ENCODE measurements around the gene SLITRK6. TPM values are rescaled to one million over a fixed set of nuclear protein-coding genes. Genes with fewer than 3 reads are reported as not detected.

Gene SLITRK6
- total RNA-seq, 1 experiment from 2014 or later, result 1.3 TPM

DNA sequence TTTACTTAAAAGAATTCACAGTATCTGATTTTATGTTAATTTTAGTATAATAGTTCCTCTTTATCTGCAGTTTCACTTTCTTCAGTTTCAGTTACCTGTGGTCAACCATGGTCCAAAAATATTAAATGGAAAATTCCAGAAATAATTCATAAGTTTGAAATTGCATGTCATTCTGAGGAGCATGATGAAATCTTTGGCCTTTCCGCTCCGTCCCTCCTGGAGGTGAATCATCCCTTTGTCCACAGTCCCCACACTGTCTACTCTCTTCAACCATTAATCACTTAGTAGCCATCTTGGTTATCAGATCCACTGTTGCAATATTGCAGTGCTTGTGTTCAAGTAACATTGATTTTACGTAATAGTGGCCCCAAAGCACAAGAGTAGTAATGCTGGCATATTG, 26.9 kb downstream of the SLITRK6 start:
- TF ChIP-seq, protein P1, sequence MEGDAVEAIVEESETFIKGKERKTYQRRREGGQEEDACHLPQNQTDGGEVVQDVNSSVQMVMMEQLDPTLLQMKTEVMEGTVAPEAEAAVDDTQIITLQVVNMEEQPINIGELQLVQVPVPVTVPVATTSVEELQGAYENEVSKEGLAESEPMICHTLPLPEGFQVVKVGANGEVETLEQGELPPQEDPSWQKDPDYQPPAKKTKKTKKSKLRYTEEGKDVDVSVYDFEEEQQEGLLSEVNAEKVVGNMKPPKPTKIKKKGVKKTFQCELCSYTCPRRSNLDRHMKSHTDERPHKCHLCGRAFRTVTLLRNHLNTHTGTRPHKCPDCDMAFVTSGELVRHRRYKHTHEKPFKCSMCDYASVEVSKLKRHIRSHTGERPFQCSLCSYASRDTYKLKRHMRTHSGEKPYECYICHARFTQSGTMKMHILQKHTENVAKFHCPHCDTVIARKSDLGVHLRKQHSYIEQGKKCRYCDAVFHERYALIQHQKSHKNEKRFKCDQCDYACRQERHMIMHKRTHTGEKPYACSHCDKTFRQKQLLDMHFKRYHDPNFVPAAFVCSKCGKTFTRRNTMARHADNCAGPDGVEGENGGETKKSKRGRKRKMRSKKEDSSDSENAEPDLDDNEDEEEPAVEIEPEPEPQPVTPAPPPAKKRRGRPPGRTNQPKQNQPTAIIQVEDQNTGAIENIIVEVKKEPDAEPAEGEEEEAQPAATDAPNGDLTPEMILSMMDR (conservative IDR thresholded peaks at IDR 0.05; ENCODE audit: low read depth, low read length), result no peak
- TF ChIP-seq EZH2 (IDR thresholded peaks at IDR 0.05; ENCODE audit: borderline replicate concordance, low read depth, low read length, poor library complexity, severe bottlenecking), result no peak
- no peaks in the 10 kb centered on the region for H3K4me1 ChIP-seq (ENCODE audit: insufficient read depth, low read length, poor library complexity, severe bottlenecking)
- H3K36me3 ChIP-seq (ENCODE audit: insufficient read depth, low read length, poor library complexity, severe bottlenecking), result no peaks in the 10 kb centered on the region
- no peak for DNase-seq (ENCODE audit: low spot score)
- H3K27me3 ChIP-seq (replicated peaks; ENCODE audit: insufficient read depth, low read depth, low read length, poor library complexity), result no peaks in the 10 kb centered on the region
- BruUV-seq (replicated peaks), result no TSS peak
- POLR2A ChIA-PET (ENCODE audit: low non-redundant PET), result no interaction called here
- intact Hi-C loops (cut with micrococcal nuclease; ENCODE audit: unreplicated experiment), result no loop called here
- CTCF ChIA-PET, result no interaction called here
- H3K27ac ChIP-seq (ENCODE audit: low read depth, low read length, poor library complexity, severe bottlenecking), result no peak overlapping the region
- no peak overlapping the region for H3K4me3 ChIP-seq (ENCODE audit: low read depth, low read length, poor library complexity, severe bottlenecking)
- no peaks in the 10 kb centered on the region for H3K9me3 ChIP-seq (ENCODE audit: low read depth, low read length, poor library complexity, severe bottlenecking)

DNA sequence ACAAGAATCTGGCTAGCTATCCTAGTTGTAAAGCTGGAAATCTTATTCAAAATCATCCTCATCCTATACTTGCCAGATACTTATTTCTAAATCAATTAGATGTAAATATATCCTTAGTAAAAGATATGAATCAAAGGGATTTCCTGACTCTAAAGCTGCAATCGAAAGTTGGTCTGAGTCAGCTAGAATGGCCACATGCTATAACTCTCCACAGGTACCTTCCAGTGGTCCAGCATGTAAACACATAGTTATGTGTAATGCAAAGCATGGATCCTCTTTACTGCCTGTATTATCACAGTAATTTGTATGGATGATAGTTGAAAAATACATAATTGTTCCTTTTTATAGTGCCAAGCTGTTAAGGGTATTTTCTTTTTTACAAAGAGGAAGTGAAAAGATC, 27.4 kb downstream of the SLITRK6 start:
- H3K36me3 ChIP-seq (ENCODE audit: insufficient read depth, low read length, poor library complexity, severe bottlenecking), result no peaks in the 10 kb centered on the region
- H3K27me3 ChIP-seq (replicated peaks; ENCODE audit: insufficient read depth, low read depth, low read length, poor library complexity), result no peaks in the 10 kb centered on the region
- intact Hi-C loops (cut with micrococcal nuclease; ENCODE audit: unreplicated experiment), result no loop called here
- CTCF ChIA-PET, result no interaction called here
- no peak for TF ChIP-seq EZH2 (IDR thresholded peaks at IDR 0.05; ENCODE audit: borderline replicate concordance, low read depth, low read length, poor library complexity, severe bottlenecking)
- TF ChIP-seq, protein P1 (conservative IDR thresholded peaks at IDR 0.05; ENCODE audit: low read depth, low read length), result no peak
- no peaks in the 10 kb centered on the region for H3K4me1 ChIP-seq (ENCODE audit: insufficient read depth, low read length, poor library complexity, severe bottlenecking)
- POLR2A ChIA-PET (ENCODE audit: low non-redundant PET), result no interaction called here
- no peak overlapping the region for H3K4me3 ChIP-seq (ENCODE audit: low read depth, low read length, poor library complexity, severe bottlenecking)
- H3K27ac ChIP-seq (ENCODE audit: low read depth, low read length, poor library complexity, severe bottlenecking), result no peak overlapping the region
- peak; percentile 1 for DNase-seq (ENCODE audit: low spot score)
- no TSS peak for BruUV-seq (replicated peaks)
- H3K9me3 ChIP-seq (ENCODE audit: low read depth, low read length, poor library complexity, severe bottlenecking), result no peaks in the 10 kb centered on the region

DNA sequence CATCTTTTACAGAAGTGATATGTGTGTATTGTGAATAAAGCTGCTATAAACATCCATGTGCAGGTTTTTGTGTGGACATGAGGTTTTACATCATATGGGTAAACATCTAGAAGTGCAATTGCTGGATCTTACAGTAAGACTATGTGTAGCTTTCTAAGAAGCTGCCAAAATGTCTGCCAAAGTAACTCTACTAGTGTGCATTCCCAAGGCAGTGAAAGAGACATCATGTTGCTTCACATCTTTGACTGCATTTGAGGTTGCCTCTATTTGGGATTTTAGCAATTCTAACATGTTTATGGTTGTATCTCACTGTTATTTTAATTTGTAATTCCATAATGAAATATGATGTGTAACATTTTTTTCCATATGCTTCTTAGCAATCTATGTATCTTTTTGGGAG, 30.3 kb downstream of the SLITRK6 start:
- POLR2A ChIA-PET (ENCODE audit: low non-redundant PET), result no interaction called here
- no peak overlapping the region for H3K4me3 ChIP-seq (ENCODE audit: low read depth, low read length, poor library complexity, severe bottlenecking)
- H3K9me3 ChIP-seq (ENCODE audit: low read depth, low read length, poor library complexity, severe bottlenecking), result no peaks in the 10 kb centered on the region
- TF ChIP-seq EZH2 (IDR thresholded peaks at IDR 0.05; ENCODE audit: borderline replicate concordance, low read depth, low read length, poor library complexity, severe bottlenecking), result no peak
- TF ChIP-seq, protein P1 (conservative IDR thresholded peaks at IDR 0.05; ENCODE audit: low read depth, low read length), result no peak
- no peaks in the 10 kb centered on the region for H3K36me3 ChIP-seq (ENCODE audit: insufficient read depth, low read length, poor library complexity, severe bottlenecking)
- BruUV-seq (replicated peaks), result no TSS peak
- no peak overlapping the region for H3K27ac ChIP-seq (ENCODE audit: low read depth, low read length, poor library complexity, severe bottlenecking)
- CTCF ChIA-PET, result no interaction called here
- intact Hi-C loops (cut with micrococcal nuclease; ENCODE audit: unreplicated experiment), result no loop called here
- H3K4me1 ChIP-seq (ENCODE audit: insufficient read depth, low read length, poor library complexity, severe bottlenecking), result no peaks in the 10 kb centered on the region
- H3K27me3 ChIP-seq (replicated peaks; ENCODE audit: insufficient read depth, low read depth, low read length, poor library complexity), result no peaks in the 10 kb centered on the region
- no peak for DNase-seq (ENCODE audit: low spot score)

All from A673 (cell line).